Erythroblast (primary cell): ENCODE results near the gene GRHL3.

Source experiments
- GATA1 ChIP-seq: IDR thresholded peaks from 2 replicates; pipeline ENCODE4 v1.6.1; 2011; ENCODE audit warnings: low read depth, mild to moderate bottlenecking, control low read depth, low read length, moderate library complexity
- POLR2A ChIP-seq: IDR thresholded peaks from 2 replicates; pipeline ENCODE4 v1.6.1; 2011; ENCODE audit warnings: mild to moderate bottlenecking, low read length

GRCh38 chr1:24364605-24364974 is 45.4 kb downstream of the GRHL3 start:
- no peak for TF ChIP-seq POLR2A
- TF ChIP-seq GATA1: no peak
